ENCODE measurements around the gene FANCL.

- TF ChIP-seq CTCF (IDR thresholded peaks at IDR 0.05) (no peak), POLR2A (IDR thresholded peaks at IDR 0.05) (no peak), POLR2AphosphoS5 (IDR thresholded peaks at IDR 0.05) (no peak)
Measured at GRCh38 chr2:58158481-58158880, 82.6 kb downstream of the FANCL start.
